ENCODE results near the gene FKBP8. TPM values are rescaled to one million over a fixed set of nuclear protein-coding genes. Genes with fewer than 3 reads are reported as not detected.

Gene FKBP8
- total RNA-seq, 1 experiment from 2014 or later: 182 TPM

- Histone ChIP-seq H3K4me1 (ENCODE audit: control insufficient read depth, insufficient read depth, low read length) (0 out of 2 replicates have a peak, but pooled peaks cover 4% of the 10 kb centered on the region), H3K9me3 (ENCODE audit: control insufficient read depth, insufficient read depth, low read depth, low read length) (no peaks in the 10 kb centered on the region), H3K4me3 (ENCODE audit: low read depth in 2 of 2, low read length in 2 of 2) (no peak overlapping the region), H3K36me3 (ENCODE audit: control insufficient read depth, insufficient read depth, low read length) (peaks cover 5% of the 10 kb centered on the region; the same call in 1 of the 2 replicates), H3K27ac (ENCODE audit: low read length) (no peak overlapping the region), H3K27me3 (ENCODE audit: control insufficient read depth, insufficient read depth, low read length) (no peaks in the 10 kb centered on the region)
- DNase-seq (ENCODE audit: low read depth, low spot score) (no peak), ATAC-seq (no peak)
- no TSS peak for BruUV-seq (replicated peaks)
- ChIA-PET POLR2A (no interaction called here), CTCF (no interaction called here)
- intact Hi-C loops (cut with micrococcal nuclease; ENCODE audit: unreplicated experiment): no loop called here
- in situ Hi-C loops (cut with HindIII; ENCODE audit: low pct_unique_long_range_greater_than_20kb, low sequenced_read_pairs): no loop called here
- TF ChIP-seq CTCF (IDR thresholded peaks at IDR 0.05) (no peak), SIN3A (IDR thresholded peaks at IDR 0.05; ENCODE audit: borderline replicate concordance, insufficient read depth, low read depth, low read length) (no peak), REST (IDR thresholded peaks at IDR 0.05; ENCODE audit: insufficient read depth in 1 of 2, low read depth in 2 of 2, low read length in 1 of 2) (no peak), POLR2AphosphoS5 (IDR thresholded peaks at IDR 0.05; ENCODE audit: low read depth, low read length) (no peak), TCF7L2 (IDR thresholded peaks at IDR 0.05; ENCODE audit: low read depth, low read length) (no peak)
Measured at GRCh38 chr19:18562086-18562485, 18.7 kb upstream of the FKBP8 start.

GRCh38 chr19:18559685-18560084 lies 16.3 kb upstream of the FKBP8 start:
- no peak for DNase-seq (ENCODE audit: low read depth, low spot score)
- CTCF ChIA-PET: interaction anchor here (0.5 kb wide), 1 partner anchor 268 kb away, joined by 3 read pairs; no protein-coding TSS in a partner anchor
- H3K4me1 ChIP-seq (ENCODE audit: control insufficient read depth, insufficient read depth, low read length): 0 out of 2 replicates have a peak, but pooled peaks cover 5% of the 10 kb centered on the region
- no peaks in the 10 kb centered on the region for H3K9me3 ChIP-seq (ENCODE audit: control insufficient read depth, insufficient read depth, low read depth, low read length)
- intact Hi-C loops (cut with micrococcal nuclease; ENCODE audit: unreplicated experiment): no loop called here
- no TSS peak for BruUV-seq (replicated peaks)
- no peak for TF ChIP-seq TCF7L2 (IDR thresholded peaks at IDR 0.05; ENCODE audit: low read depth, low read length)
- TF ChIP-seq CTCF (IDR thresholded peaks at IDR 0.05): no peak
- TF ChIP-seq SIN3A (IDR thresholded peaks at IDR 0.05; ENCODE audit: borderline replicate concordance, insufficient read depth, low read depth, low read length): no peak
- no peak for TF ChIP-seq POLR2AphosphoS5 (IDR thresholded peaks at IDR 0.05; ENCODE audit: low read depth, low read length)
- H3K4me3 ChIP-seq (ENCODE audit: low read depth in 2 of 2, low read length in 2 of 2): no peak overlapping the region
- peaks cover 5% of the 10 kb centered on the region; the same call in 1 of the 2 replicates for H3K36me3 ChIP-seq (ENCODE audit: control insufficient read depth, insufficient read depth, low read length)
- no peaks in the 10 kb centered on the region for H3K27me3 ChIP-seq (ENCODE audit: control insufficient read depth, insufficient read depth, low read length)
- in situ Hi-C loops (cut with HindIII; ENCODE audit: low pct_unique_long_range_greater_than_20kb, low sequenced_read_pairs): no loop called here
- ATAC-seq: no peak
- POLR2A ChIA-PET: no interaction called here
- H3K27ac ChIP-seq (ENCODE audit: low read length): 0 out of 2 replicates have a peak overlapping the region, but pooled peaks have one; percentile 2
